HT1080 (cell line): ENCODE measurements around the gene PHYHD1. TPM values are rescaled to one million over a fixed set of nuclear protein-coding genes. Genes with fewer than 3 reads are reported as not detected.
"Not testable (repeated sequence)": the region's sequence is repeated elsewhere in the genome, so short reads cannot be mapped to it uniquely, and the experiment has no call there.

Source experiments
- DNase-seq: peaks from one replicate; pipeline ENCODE4 v3.0.0-alpha.2; 2015; ENCODE audit warnings: low read depth
- total RNA-seq: library from RNA; depleted of rRNA; stranded (reverse); fragments of >200 nt; shearing (Covaris generic); gene quantifications from 2 replicates; pipeline ENCODE4 v1.2.3, GENCODE V29; 2014; rRNA removed

PHYHD1 gene
- total RNA-seq, 1 experiment from 2014 or later: 0.16 TPM

GRCh38 chr9:128961403-128961802 lies 40.6 kb downstream of the PHYHD1 start:
- not testable (repeated sequence) for DNase-seq

- DNase-seq: no peak
Measured at GRCh38 chr9:128969491-128969890, 48.7 kb downstream of the PHYHD1 start.

GRCh38 chr9:128972956-128973355 lies 52.2 kb downstream of the PHYHD1 start:
- peak; percentile 75 for DNase-seq

- no peak for DNase-seq
Measured at GRCh38 chr9:128979111-128979510, 58.3 kb downstream of the PHYHD1 start.

GRCh38 chr9:128983536-128983935 lies 62.8 kb downstream of the PHYHD1 start:
- no peak for DNase-seq

- DNase-seq: no peak
Measured at GRCh38 chr9:128986671-128987070, 65.9 kb downstream of the PHYHD1 start.

GRCh38 chr9:128987805-128988204 lies 67.0 kb downstream of the PHYHD1 start:
- DNase-seq: peak; percentile 72

Other genes with a start within 250 kb of the PHYHD1 start
- 595 and 720 TPM in 2 replicates for gene SET, start 231.8 kb upstream of the PHYHD1 start, total RNA-seq
- gene PKN3, start 218.5 kb upstream of the PHYHD1 start, total RNA-seq: 4.8 TPM in 2 replicates
- 61.1 and 88.3 TPM in 2 replicates for gene ZDHHC12, start 196.9 kb upstream of the PHYHD1 start, total RNA-seq
- 6.6 and 12.3 TPM in 2 replicates for gene ZER1, start 149.1 kb upstream of the PHYHD1 start, total RNA-seq
- gene TBC1D13, start 133.7 kb upstream of the PHYHD1 start, total RNA-seq: 19.2 and 23.9 TPM in 2 replicates
- gene ENDOG, start 102.5 kb upstream of the PHYHD1 start, total RNA-seq: 22.0 and 29.3 TPM in 2 replicates
- gene SPOUT1, start 91.2 kb upstream of the PHYHD1 start, total RNA-seq: 32.2 and 36.0 TPM in 2 replicates
- gene KYAT1, start 39.0 kb upstream of the PHYHD1 start, total RNA-seq: 7.7 and 8.6 TPM in 2 replicates
- 65.0 and 71.5 TPM in 2 replicates for gene LRRC8A, start 38.8 kb upstream of the PHYHD1 start, total RNA-seq
- 23.4 and 29.1 TPM in 2 replicates for gene DOLK, start 26.6 kb downstream of the PHYHD1 start, total RNA-seq
- gene NUP188, start 26.7 kb downstream of the PHYHD1 start, total RNA-seq: 51.8 and 63.6 TPM in 2 replicates
- 46.6 and 48.5 TPM in 2 replicates for gene SH3GLB2, start 107.3 kb downstream of the PHYHD1 start, total RNA-seq
- gene MIGA2, start 115.6 kb downstream of the PHYHD1 start, total RNA-seq: 12.8 and 13.7 TPM in 2 replicates
- 20.5 and 23.8 TPM in 2 replicates for gene DOLPP1, start 160.1 kb downstream of the PHYHD1 start, total RNA-seq
- gene CRAT, start 189.8 kb downstream of the PHYHD1 start, total RNA-seq: 13.4 and 18.4 TPM in 2 replicates
- gene PTPA, start 190.4 kb downstream of the PHYHD1 start, total RNA-seq: 167 and 214 TPM in 2 replicates